ENCODE results near the gene PFKFB4. TPM values are rescaled to one million over a fixed set of nuclear protein-coding genes. Genes with fewer than 3 reads are reported as not detected.

The PFKFB4 gene
- total and polyA plus RNA-seq, 2 experiments from 2014 or later: 9.5 to 14.1 TPM

DNA sequence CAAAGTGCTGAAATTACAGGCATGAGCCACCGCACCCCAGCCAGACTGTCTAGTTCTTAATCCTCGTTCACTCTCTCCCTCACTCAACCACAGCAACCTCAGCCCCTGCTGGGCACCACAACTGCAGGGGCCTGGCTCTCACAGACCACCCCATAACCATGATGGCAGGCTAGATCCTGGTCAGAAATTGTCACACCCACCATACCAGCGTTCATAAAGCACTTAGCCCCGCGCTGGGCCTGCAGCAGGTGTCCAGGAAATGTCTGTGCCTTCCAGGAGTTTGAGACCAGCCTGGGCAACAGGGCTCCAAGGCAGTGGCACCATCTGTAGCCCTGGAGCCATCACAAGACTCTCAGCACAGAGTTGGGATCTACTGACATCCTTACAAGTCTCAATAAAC, 54.5 kb downstream of the PFKFB4 start:
- H3K9me3 ChIP-seq (ENCODE audit: low read depth): no peaks in the 10 kb centered on the region
- WGBS (ENCODE audit: low lambda C conversion rate, missing lambda C conversion rate): 92% methylated on average over 5 of the region's 5 CpGs

DNA sequence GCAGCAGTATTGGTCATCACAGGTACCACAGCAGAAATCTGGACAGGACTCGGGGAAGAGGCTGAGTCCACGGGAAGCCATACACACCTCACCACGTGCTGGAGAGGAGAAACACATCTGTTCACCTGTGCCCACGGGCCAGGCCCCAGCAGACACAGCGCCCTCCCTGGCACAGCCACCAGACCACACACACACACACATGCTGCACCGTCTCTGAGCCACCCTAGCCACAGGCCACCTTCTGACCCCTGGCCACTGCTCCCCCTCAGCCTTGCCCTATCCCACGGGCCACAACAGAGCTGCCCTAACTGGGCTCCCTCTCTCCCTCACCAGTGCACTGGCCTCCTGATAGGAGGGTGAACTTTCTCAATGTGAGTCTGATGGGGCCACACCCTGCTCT, 55.4 kb downstream of the PFKFB4 start:
- Histone ChIP-seq H3K4me1 (ENCODE audit: insufficient read depth) (peaks cover 13% of the 10 kb centered on the region), H3K4me3 (no peak overlapping the region), H3K27ac (no peak overlapping the region), H3K27me3 (no peaks in the 10 kb centered on the region), H3K9me2 (replicated peaks; ENCODE audit: insufficient read depth) (no peaks in the 10 kb centered on the region), H3K9me3 (ENCODE audit: low read depth) (no peaks in the 10 kb centered on the region), H4K20me1 (ENCODE audit: insufficient read depth, poor library complexity, severe bottlenecking) (no peaks in the 10 kb centered on the region), H3K36me3 (replicated peaks; ENCODE audit: insufficient read depth, low read depth) (no peaks in the 10 kb centered on the region), H3K4me2 (no peak overlapping the region), H2AFZ (no peak overlapping the region), H3K79me2 (peaks cover 13% of the 10 kb centered on the region)
- TF ChIP-seq EZH2phosphoT487 (IDR thresholded peaks at IDR 0.05; ENCODE audit: low read depth, severe bottlenecking, unreplicated experiment) (no peak), EZH2 (IDR thresholded peaks at IDR 0.05; ENCODE audit: borderline replicate concordance) (no peak)
- TF ChIP-seq, protein P1, sequence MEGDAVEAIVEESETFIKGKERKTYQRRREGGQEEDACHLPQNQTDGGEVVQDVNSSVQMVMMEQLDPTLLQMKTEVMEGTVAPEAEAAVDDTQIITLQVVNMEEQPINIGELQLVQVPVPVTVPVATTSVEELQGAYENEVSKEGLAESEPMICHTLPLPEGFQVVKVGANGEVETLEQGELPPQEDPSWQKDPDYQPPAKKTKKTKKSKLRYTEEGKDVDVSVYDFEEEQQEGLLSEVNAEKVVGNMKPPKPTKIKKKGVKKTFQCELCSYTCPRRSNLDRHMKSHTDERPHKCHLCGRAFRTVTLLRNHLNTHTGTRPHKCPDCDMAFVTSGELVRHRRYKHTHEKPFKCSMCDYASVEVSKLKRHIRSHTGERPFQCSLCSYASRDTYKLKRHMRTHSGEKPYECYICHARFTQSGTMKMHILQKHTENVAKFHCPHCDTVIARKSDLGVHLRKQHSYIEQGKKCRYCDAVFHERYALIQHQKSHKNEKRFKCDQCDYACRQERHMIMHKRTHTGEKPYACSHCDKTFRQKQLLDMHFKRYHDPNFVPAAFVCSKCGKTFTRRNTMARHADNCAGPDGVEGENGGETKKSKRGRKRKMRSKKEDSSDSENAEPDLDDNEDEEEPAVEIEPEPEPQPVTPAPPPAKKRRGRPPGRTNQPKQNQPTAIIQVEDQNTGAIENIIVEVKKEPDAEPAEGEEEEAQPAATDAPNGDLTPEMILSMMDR (IDR thresholded peaks at IDR 0.05; ENCODE audit: poor library complexity): no peak
- no peak for DNase-seq (ENCODE audit: low spot score)
- WGBS (ENCODE audit: low lambda C conversion rate, missing lambda C conversion rate): 89% methylated on average over 7 of the region's 7 CpGs

More for the DNA sequence above, 54.5 kb downstream of the PFKFB4 start:
- no peaks in the 10 kb centered on the region for H3K27me3 ChIP-seq
- no peak overlapping the region for H2AFZ ChIP-seq
- no peak for TF ChIP-seq EZH2phosphoT487 (IDR thresholded peaks at IDR 0.05; ENCODE audit: low read depth, severe bottlenecking, unreplicated experiment)
- TF ChIP-seq EZH2 (IDR thresholded peaks at IDR 0.05; ENCODE audit: borderline replicate concordance): no peak
- TF ChIP-seq, protein P1 (IDR thresholded peaks at IDR 0.05; ENCODE audit: poor library complexity): no peak
- H4K20me1 ChIP-seq (ENCODE audit: insufficient read depth, poor library complexity, severe bottlenecking): no peaks in the 10 kb centered on the region
- DNase-seq (ENCODE audit: low spot score): no peak
- no peaks in the 10 kb centered on the region for H3K36me3 ChIP-seq (replicated peaks; ENCODE audit: insufficient read depth, low read depth)
- peaks cover 13% of the 10 kb centered on the region for H3K79me2 ChIP-seq
- no peak overlapping the region for H3K4me3 ChIP-seq
- H3K27ac ChIP-seq: no peak overlapping the region
- peaks cover 13% of the 10 kb centered on the region for H3K4me1 ChIP-seq (ENCODE audit: insufficient read depth)
- no peak overlapping the region for H3K4me2 ChIP-seq
- no peaks in the 10 kb centered on the region for H3K9me2 ChIP-seq (replicated peaks; ENCODE audit: insufficient read depth)

DNA sequence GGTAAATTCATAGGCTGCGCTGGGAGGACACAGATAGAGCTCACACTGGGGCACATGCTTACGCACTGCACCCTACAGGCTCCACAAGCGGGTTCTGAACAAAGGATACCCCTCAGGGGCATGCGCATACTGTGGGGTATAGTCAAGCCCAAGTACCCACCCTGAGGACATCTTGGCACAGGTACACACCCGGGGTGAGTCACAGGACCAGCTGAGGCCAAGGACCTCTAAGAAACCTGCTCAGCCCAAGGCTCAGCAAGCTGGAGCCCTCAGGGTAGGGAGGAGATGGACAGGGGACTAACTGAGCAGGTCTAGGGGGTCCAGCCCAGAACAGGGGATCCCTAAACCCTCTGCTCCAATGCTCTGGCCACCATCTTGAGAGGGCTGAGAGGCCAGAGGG, 55.9 kb downstream of the PFKFB4 start:
- H4K20me1 ChIP-seq (ENCODE audit: insufficient read depth, poor library complexity, severe bottlenecking): no peaks in the 10 kb centered on the region
- H3K79me2 ChIP-seq: peaks cover 13% of the 10 kb centered on the region
- no peaks in the 10 kb centered on the region for H3K9me3 ChIP-seq (ENCODE audit: low read depth)
- TF ChIP-seq EZH2 (IDR thresholded peaks at IDR 0.05; ENCODE audit: borderline replicate concordance): no peak
- peaks cover 13% of the 10 kb centered on the region for H3K4me1 ChIP-seq (ENCODE audit: insufficient read depth)
- H3K27ac ChIP-seq: no peak overlapping the region
- no peak overlapping the region for H3K4me2 ChIP-seq
- no peaks in the 10 kb centered on the region for H3K27me3 ChIP-seq
- 99% methylated on average over 5 of the region's 5 CpGs for WGBS (ENCODE audit: low lambda C conversion rate, missing lambda C conversion rate)
- no peak overlapping the region for H3K4me3 ChIP-seq
- no peak for DNase-seq (ENCODE audit: low spot score)
- H3K9me2 ChIP-seq (replicated peaks; ENCODE audit: insufficient read depth): no peaks in the 10 kb centered on the region
- no peaks in the 10 kb centered on the region for H3K36me3 ChIP-seq (replicated peaks; ENCODE audit: insufficient read depth, low read depth)
- H2AFZ ChIP-seq: no peak overlapping the region

DNA sequence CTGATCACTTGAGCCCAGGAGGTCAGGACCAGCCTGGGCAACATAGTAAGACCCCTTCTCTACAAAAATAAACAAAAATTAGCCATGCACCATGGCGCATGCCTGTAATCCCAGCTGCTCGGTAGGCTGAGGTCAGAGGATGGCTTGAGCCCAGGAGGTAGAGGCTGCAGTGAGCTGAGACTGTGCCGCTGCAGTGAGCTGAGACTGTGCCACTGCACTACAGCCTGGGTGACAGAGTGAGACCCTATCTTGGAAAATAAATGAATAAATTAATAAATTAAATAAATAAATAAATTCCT, 63.5 kb downstream of the PFKFB4 start:
- Histone ChIP-seq H3K27ac (peak overlapping the region; percentile 66), H2AFZ (no peak overlapping the region), H3K36me3 (replicated peaks; ENCODE audit: insufficient read depth, low read depth) (no peaks in the 10 kb centered on the region), H3K4me1 (ENCODE audit: insufficient read depth) (no peaks in the 10 kb centered on the region), H3K9me2 (replicated peaks; ENCODE audit: insufficient read depth) (no peaks in the 10 kb centered on the region), H4K20me1 (ENCODE audit: insufficient read depth, poor library complexity, severe bottlenecking) (no peaks in the 10 kb centered on the region), H3K4me3 (no peak overlapping the region), H3K9me3 (ENCODE audit: low read depth) (no peaks in the 10 kb centered on the region), H3K27me3 (no peaks in the 10 kb centered on the region), H3K4me2 (no peak overlapping the region), H3K79me2 (no peaks in the 10 kb centered on the region)
- TF ChIP-seq EZH2phosphoT487 (IDR thresholded peaks at IDR 0.05; ENCODE audit: low read depth, severe bottlenecking, unreplicated experiment) (no peak), EZH2 (IDR thresholded peaks at IDR 0.05; ENCODE audit: borderline replicate concordance) (no peak)
- TF ChIP-seq, protein P1 (IDR thresholded peaks at IDR 0.05; ENCODE audit: poor library complexity): no peak
- 86% methylated on average over 3 of the region's 3 CpGs for WGBS (ENCODE audit: low lambda C conversion rate, missing lambda C conversion rate)
- no peak for DNase-seq (ENCODE audit: low spot score)

Measured in hepatocyte (in vitro differentiated cells).